ENCODE data around the gene RPTOR.

The RPTOR gene

DNA sequence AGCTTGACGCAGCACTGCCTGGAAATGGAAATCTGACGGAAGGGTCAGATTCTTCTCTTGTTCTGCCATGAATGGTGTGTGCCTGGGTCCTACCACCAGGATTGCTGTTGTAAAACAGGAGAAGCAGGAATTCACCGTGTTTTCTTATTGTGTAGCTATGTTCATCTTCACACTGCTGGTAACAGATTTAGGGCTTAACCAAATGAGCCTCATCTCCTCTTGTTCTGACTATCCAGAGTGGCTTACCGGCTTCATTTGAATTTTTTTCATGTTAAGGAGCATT, 349.7 kb downstream of the RPTOR start:
- Histone ChIP-seq H3K4me3 (ENCODE audit: low read depth, low read length) (no peak overlapping the region), H3K36me3 (ENCODE audit: control insufficient read depth, insufficient read depth, low read length) (peaks cover 25% of the 10 kb centered on the region), H3K27me3 (ENCODE audit: control insufficient read depth, insufficient read depth, low read length) (no peaks in the 10 kb centered on the region), H3K9me3 (ENCODE audit: control insufficient read depth, insufficient read depth, low read length) (no peaks in the 10 kb centered on the region), H3K9ac (ENCODE audit: low read depth, low read length) (no peak overlapping the region), H3K4me1 (ENCODE audit: control insufficient read depth, insufficient read depth, low read length) (no peaks in the 10 kb centered on the region)

- peaks cover 25% of the 10 kb centered on the region for H3K36me3 ChIP-seq (ENCODE audit: control insufficient read depth, insufficient read depth, low read length)
- H3K4me3 ChIP-seq (ENCODE audit: low read depth, low read length), result no peak overlapping the region
- H3K9me3 ChIP-seq (ENCODE audit: control insufficient read depth, insufficient read depth, low read length), result no peaks in the 10 kb centered on the region
- no peaks in the 10 kb centered on the region for H3K4me1 ChIP-seq (ENCODE audit: control insufficient read depth, insufficient read depth, low read length)
- no peaks in the 10 kb centered on the region for H3K27me3 ChIP-seq (ENCODE audit: control insufficient read depth, insufficient read depth, low read length)
- H3K9ac ChIP-seq (ENCODE audit: low read depth, low read length), result no peak overlapping the region
These were observed 350.1 kb downstream of the RPTOR start for GRCh38 chr17:80894726-80895125.

DNA sequence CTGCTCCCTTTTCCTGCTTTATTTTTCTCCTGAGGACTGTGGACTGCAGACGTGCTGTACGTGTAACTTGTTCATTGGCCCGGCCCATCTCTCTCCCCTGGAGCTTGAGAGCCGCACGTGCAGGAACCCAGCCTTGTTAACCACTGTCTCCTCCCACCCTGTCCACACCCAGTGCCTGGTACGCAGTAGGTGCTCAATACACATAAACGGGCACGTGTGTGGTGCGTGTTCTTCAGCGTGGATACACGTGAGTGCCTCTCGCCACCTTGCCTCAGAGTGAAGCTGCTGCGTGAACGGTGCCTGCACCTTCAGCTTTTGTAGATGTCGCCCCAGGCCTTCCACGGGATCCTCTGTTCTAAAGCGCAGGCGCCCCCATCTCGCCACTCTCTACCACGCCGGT, 350.7 kb downstream of the RPTOR start:
- no peak overlapping the region for H3K4me3 ChIP-seq (ENCODE audit: low read depth, low read length)
- no peaks in the 10 kb centered on the region for H3K27me3 ChIP-seq (ENCODE audit: control insufficient read depth, insufficient read depth, low read length)
- H3K4me1 ChIP-seq (ENCODE audit: control insufficient read depth, insufficient read depth, low read length), result no peaks in the 10 kb centered on the region
- no peak overlapping the region for H3K9ac ChIP-seq (ENCODE audit: low read depth, low read length)
- H3K9me3 ChIP-seq (ENCODE audit: control insufficient read depth, insufficient read depth, low read length), result no peaks in the 10 kb centered on the region
- H3K36me3 ChIP-seq (ENCODE audit: control insufficient read depth, insufficient read depth, low read length), result peaks cover 25% of the 10 kb centered on the region

DNA sequence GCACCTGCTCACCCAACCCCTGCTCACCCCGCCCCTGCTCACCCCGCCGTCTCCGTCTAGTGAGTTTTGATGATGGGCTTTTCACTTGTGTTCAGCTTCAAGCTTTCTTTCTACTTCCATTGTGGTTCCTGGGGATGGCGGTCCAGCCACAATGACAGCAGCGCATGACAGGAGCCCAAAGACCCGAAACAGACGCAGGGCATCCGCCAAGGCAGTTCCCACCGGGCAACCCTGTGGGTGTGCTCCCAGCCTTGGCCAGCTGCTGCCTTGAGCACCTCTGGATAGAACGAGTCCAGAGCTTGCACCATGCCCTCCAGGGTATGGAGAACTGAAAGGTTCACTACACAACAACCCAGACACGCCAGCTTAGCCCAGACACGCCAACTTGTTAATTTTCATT, 354.1 kb downstream of the RPTOR start:
- no peak overlapping the region for H3K4me3 ChIP-seq (ENCODE audit: low read depth, low read length)
- peaks cover 16% of the 10 kb centered on the region for H3K36me3 ChIP-seq (ENCODE audit: control insufficient read depth, insufficient read depth, low read length)
- H3K27me3 ChIP-seq (ENCODE audit: control insufficient read depth, insufficient read depth, low read length), result no peaks in the 10 kb centered on the region
- no peaks in the 10 kb centered on the region for H3K4me1 ChIP-seq (ENCODE audit: control insufficient read depth, insufficient read depth, low read length)
- no peaks in the 10 kb centered on the region for H3K9me3 ChIP-seq (ENCODE audit: control insufficient read depth, insufficient read depth, low read length)
- H3K9ac ChIP-seq (ENCODE audit: low read depth, low read length), result no peak overlapping the region

GRCh38 chr17:80899402-80900268, 355.0 kb downstream of the RPTOR start:
- Histone ChIP-seq H3K9ac (ENCODE audit: low read depth, low read length) (no peak overlapping the region), H3K4me1 (ENCODE audit: control insufficient read depth, insufficient read depth, low read length) (no peaks in the 10 kb centered on the region)

GRCh38 chr17:80901319-80901718, 356.7 kb downstream of the RPTOR start:
- no peaks in the 10 kb centered on the region for H3K27me3 ChIP-seq (ENCODE audit: control insufficient read depth, insufficient read depth, low read length)

More at GRCh38 chr17:80899402-80900268, 355.0 kb downstream of the RPTOR start:
- Histone ChIP-seq H3K27me3 (ENCODE audit: control insufficient read depth, insufficient read depth, low read length) (no peaks in the 10 kb centered on the region), H3K36me3 (ENCODE audit: control insufficient read depth, insufficient read depth, low read length) (peaks cover 15% of the 10 kb centered on the region), H3K4me3 (ENCODE audit: low read depth, low read length) (no peak overlapping the region), H3K9me3 (ENCODE audit: control insufficient read depth, insufficient read depth, low read length) (no peaks in the 10 kb centered on the region)

DNA sequence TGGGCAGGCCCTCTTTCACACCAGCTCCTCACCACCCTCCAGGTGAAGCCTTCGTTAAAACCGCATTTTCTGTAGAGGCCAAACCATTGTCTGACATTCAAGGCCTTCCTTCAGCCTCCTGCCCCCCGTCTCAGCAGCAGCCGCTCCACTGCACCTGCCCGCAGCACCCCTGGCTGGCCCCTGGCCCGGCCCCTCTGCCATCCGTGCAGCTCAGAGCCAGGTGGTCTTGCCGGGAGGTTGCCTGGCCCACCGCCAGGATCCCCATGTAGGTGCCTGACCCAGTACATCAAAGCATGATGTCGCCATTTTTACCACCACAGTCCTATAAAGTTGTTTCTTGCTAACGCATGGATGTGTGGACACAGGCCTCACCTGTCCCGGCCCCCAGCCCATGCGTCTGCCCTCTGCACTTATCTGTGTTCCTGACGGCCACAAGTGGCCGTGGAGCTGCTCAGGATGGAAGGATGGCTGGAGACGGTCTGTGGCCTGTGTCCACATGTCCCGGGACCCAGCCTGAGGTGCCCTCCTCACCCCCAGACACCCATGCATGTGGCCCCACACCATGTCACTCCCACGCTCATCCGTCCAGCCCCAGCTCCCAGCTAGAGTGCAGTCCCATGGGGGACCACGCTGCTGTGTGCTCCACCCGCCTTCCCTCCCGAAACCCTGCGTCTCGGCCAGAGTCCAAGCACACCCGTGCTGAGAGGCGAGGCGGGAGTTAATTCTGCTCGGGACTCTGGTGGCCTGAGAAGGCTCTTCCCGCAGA, 357.7 kb downstream of the RPTOR start:
- H3K9ac ChIP-seq (ENCODE audit: low read depth, low read length), result no peak overlapping the region
- no peaks in the 10 kb centered on the region for H3K4me1 ChIP-seq (ENCODE audit: control insufficient read depth, insufficient read depth, low read length)
- no peaks in the 10 kb centered on the region for H3K27me3 ChIP-seq (ENCODE audit: control insufficient read depth, insufficient read depth, low read length)
- H3K4me3 ChIP-seq (ENCODE audit: low read depth, low read length), result no peak overlapping the region
- peaks cover 14% of the 10 kb centered on the region for H3K36me3 ChIP-seq (ENCODE audit: control insufficient read depth, insufficient read depth, low read length)
- no peaks in the 10 kb centered on the region for H3K9me3 ChIP-seq (ENCODE audit: control insufficient read depth, insufficient read depth, low read length)

More at GRCh38 chr17:80901319-80901718, 356.7 kb downstream of the RPTOR start:
- H3K36me3 ChIP-seq (ENCODE audit: control insufficient read depth, insufficient read depth, low read length), result peaks cover 11% of the 10 kb centered on the region
- no peaks in the 10 kb centered on the region for H3K9me3 ChIP-seq (ENCODE audit: control insufficient read depth, insufficient read depth, low read length)
- H3K4me1 ChIP-seq (ENCODE audit: control insufficient read depth, insufficient read depth, low read length), result no peaks in the 10 kb centered on the region
- no peak overlapping the region for H3K4me3 ChIP-seq (ENCODE audit: low read depth, low read length)
- H3K9ac ChIP-seq (ENCODE audit: low read depth, low read length), result no peak overlapping the region

- no peaks in the 10 kb centered on the region for H3K9me3 ChIP-seq (ENCODE audit: control insufficient read depth, insufficient read depth, low read length)
- H3K9ac ChIP-seq (ENCODE audit: low read depth, low read length), result no peak overlapping the region
- H3K36me3 ChIP-seq (ENCODE audit: control insufficient read depth, insufficient read depth, low read length), result peaks cover 14% of the 10 kb centered on the region
- H3K4me3 ChIP-seq (ENCODE audit: low read depth, low read length), result no peak overlapping the region
- no peaks in the 10 kb centered on the region for H3K4me1 ChIP-seq (ENCODE audit: control insufficient read depth, insufficient read depth, low read length)
- H3K27me3 ChIP-seq (ENCODE audit: control insufficient read depth, insufficient read depth, low read length), result no peaks in the 10 kb centered on the region
These were observed 358.4 kb downstream of the RPTOR start for GRCh38 chr17:80902963-80903611.

DNA sequence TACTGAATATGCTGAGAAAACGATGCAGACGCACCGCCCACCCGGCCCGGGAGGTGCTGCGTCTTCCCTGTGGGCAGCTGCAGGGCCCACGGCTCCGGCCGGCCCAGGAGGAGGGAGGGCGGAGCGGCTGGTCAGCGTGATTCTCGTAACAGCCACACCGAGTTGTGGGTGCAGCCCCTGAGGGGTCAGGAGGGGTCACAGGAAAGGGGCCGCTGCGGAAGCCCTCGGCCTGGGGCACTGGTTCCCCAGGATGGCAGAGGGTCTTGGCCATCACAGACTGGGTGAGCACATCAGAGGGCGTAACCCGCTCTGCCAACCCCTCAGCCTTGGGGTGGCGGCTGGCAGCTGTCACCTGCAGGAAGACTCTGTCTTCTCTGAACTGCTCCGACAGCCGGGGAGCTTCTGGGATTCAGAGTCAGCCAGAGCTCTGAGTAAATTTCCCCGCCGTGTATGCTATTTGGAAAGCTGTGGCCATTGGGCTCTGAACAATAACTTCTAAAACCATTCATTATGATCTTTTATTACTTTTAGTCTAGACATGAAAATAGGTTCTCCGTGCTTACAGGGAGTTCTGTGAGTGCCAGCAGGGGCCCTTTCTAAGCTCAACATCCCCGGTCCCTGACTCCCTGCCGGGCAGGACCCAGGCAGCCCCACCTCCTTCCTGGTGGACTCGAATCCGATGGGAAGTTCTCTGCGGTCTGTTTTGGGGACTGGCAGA, 359.6 kb downstream of the RPTOR start:
- H3K4me3 ChIP-seq (ENCODE audit: low read depth, low read length), result no peak overlapping the region
- H3K27me3 ChIP-seq (ENCODE audit: control insufficient read depth, insufficient read depth, low read length), result no peaks in the 10 kb centered on the region
- H3K4me1 ChIP-seq (ENCODE audit: control insufficient read depth, insufficient read depth, low read length), result no peaks in the 10 kb centered on the region
- peaks cover 14% of the 10 kb centered on the region for H3K36me3 ChIP-seq (ENCODE audit: control insufficient read depth, insufficient read depth, low read length)
- H3K9ac ChIP-seq (ENCODE audit: low read depth, low read length), result no peak overlapping the region
- no peaks in the 10 kb centered on the region for H3K9me3 ChIP-seq (ENCODE audit: control insufficient read depth, insufficient read depth, low read length)

DNA sequence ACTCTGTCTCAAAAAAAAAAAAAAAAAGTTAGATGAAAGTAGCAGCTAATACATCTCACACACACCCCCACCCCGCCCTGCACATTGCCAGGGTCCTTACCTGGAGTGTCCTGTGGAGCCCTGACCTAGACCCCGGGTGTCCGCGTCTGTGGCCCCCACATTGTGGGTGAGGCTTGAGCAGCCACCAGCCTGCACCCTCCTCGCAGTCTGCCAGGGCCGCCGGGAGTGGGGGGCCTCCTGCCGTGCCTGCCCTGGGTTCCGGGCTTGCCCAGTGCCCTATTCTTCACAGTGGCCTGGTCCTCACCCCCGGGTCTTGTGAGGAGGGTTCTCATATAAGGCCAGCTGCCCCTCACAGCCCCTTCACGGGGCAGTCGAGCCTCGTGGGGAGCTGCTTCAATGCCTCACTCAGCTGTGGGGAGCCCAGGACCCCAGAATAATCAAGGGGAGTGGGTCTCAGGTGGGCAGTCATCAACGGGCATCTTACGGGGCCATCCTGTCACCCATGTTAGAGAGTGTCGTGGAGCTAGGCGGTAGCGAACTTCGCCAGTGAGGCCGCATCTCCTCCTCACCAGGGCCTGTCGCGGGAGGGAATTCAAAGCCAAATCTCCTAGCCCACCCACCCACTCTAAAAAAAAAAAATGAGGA, 361.1 kb downstream of the RPTOR start:
- peaks cover 14% of the 10 kb centered on the region for H3K36me3 ChIP-seq (ENCODE audit: control insufficient read depth, insufficient read depth, low read length)
- H3K9ac ChIP-seq (ENCODE audit: low read depth, low read length), result no peak overlapping the region
- H3K9me3 ChIP-seq (ENCODE audit: control insufficient read depth, insufficient read depth, low read length), result no peaks in the 10 kb centered on the region
- no peaks in the 10 kb centered on the region for H3K27me3 ChIP-seq (ENCODE audit: control insufficient read depth, insufficient read depth, low read length)
- H3K4me3 ChIP-seq (ENCODE audit: low read depth, low read length), result no peak overlapping the region
- no peaks in the 10 kb centered on the region for H3K4me1 ChIP-seq (ENCODE audit: control insufficient read depth, insufficient read depth, low read length)

All from iPS-15b (cell line).